Testis (tissue), 3 donors: ENCODE measurements around the gene PELI1. TPM values are rescaled to one million over a fixed set of nuclear protein-coding genes. Genes with fewer than 3 reads are reported as not detected.
"Not testable (repeated sequence)": the region's sequence is repeated elsewhere in the genome, so short reads cannot be mapped to it uniquely, and the experiment has no call there.

Experiments used
- DNase-seq: peaks from one replicate; pipeline ENCODE4 v3.0.0-alpha.2; 2019
- H3K27ac ChIP-seq, 2 donors: fragments of 200-600 bp; sonication (generic); one replicate each; pipeline ENCODE4 v1.5.1; 2019
- H3K27me3 ChIP-seq: fragments of 200-600 bp; sonication (generic); one replicate; pipeline ENCODE4 v1.5.1; 2019
- H3K36me3 ChIP-seq: fragments of 200-600 bp; sonication (generic); one replicate; pipeline ENCODE4 v1.5.1; 2017; ENCODE audit warnings: low read depth; ENCODE audit errors: missing control alignments
- H3K4me1 ChIP-seq: fragments of 200-600 bp; sonication (generic); one replicate; pipeline ENCODE4 v1.5.1; 2019
- H3K4me3 ChIP-seq, 2 donors: fragments of 200-600 bp; sonication (generic); one replicate each; pipeline ENCODE4 v1.5.1; 2017 to 2019
- H3K9me3 ChIP-seq: fragments of 200-600 bp; sonication (generic); one replicate; pipeline ENCODE4 v1.5.1; 2017
- CTCF ChIP-seq, 3 experiments: fragments of 450-650 bp in 2 of 3; fragments of 200-600 bp in 1 of 3; sonication (generic) in 1 of 3; IDR thresholded peaks; one replicate each; pipeline ENCODE4 v1.5.1; 2016 to 2019; ENCODE audit warnings: antibody characterized with exemption in 3 of 3, mild to moderate bottlenecking in 2 of 3, moderate library complexity in 1 of 3
- POLR2A ChIP-seq: fragments of 450-650 bp; IDR thresholded peaks from one replicate; pipeline ENCODE4 v1.6.1; 2017; ENCODE audit warnings: antibody characterized with exemption, mild to moderate bottlenecking, moderate library complexity
- WGBS, 2 donors: methylation state at CpG; one replicate each; pipeline ENCODE4 v1.1.5; 2018; 5-methylcytosine and 5-hydroxymethylcytosine counted together
- intact Hi-C: fragments of 100-400 bp; cut with DNase I; formaldehyde crosslinking; loops from one replicate; pipeline ENCODE4 v1.15.1; 2023; ENCODE audit warnings: low total_unique reads
- polyA plus RNA-seq: library from polyadenylated mRNA; stranded (reverse); fragments of 350-450 nt; fragmentation: Illumina TruSeq; extraction: RNeasy Lipid Tissue Mini Kit (QIAGEN cat#74804); gene quantifications from one replicate; pipeline ENCODE4 v1.2.3, GENCODE V29; 2014; ENCODE audit warnings: low read depth, low replicate concordance; ENCODE audit not compliant: insufficient read depth
- total RNA-seq, 2 donors: library from RNA; depleted of rRNA; stranded (reverse); fragments of >200 nt; gene quantifications; one replicate each; pipeline ENCODE4 v1.2.3, GENCODE V29; 2016

PELI1 gene
- total and polyA plus RNA-seq, 3 donors from 2014 or later, result 22.4 to 48.0 (median 40.9) TPM

DNA sequence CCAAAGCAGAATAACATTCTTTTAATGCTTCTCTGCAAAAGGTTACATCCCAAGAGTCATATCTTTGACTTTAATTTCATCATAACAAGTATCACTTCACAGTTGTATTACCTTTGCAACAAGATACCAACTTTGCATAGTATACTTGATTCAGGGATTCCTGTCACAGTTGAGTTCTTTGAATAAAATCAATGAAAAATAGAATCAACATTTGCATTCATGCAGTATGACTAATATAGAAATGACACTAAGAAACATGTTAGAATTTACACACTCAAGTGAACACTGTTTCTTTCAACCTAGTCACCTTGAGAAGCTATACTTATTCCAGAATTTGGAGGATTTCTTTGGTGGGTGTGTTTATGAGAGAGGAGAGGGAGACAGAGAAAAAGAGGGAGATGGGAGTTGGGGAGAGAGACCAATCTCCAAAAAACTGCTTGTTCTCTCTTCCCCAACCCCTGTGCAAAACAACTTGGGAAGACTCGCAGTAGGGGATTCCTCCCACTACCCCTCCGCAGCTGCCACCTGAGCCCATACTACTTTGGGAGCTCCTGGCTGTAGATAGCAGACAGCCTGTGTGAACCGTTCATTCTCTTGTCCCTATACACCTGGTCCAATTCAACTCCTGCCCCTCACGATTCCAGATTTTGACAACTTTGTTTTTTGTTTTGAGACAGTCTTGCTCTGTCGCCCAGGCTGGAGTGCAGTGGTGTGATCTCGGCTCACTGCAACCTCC lies 57.7 kb downstream of the PELI1 start:
- DNase-seq, result no peak
- no peaks in the 10 kb centered on the region for H3K36me3 ChIP-seq
- H3K4me3 ChIP-seq, result no peak overlapping the region
- intact Hi-C loops, result no loop called here
- no peaks in the 10 kb centered on the region for H3K9me3 ChIP-seq
- no peaks in the 10 kb centered on the region for H3K4me1 ChIP-seq
- TF ChIP-seq CTCF (IDR thresholded peaks at IDR 0.05), result no peak
- TF ChIP-seq POLR2A, result no peak
- H3K27me3 ChIP-seq, result no peaks in the 10 kb centered on the region
- WGBS, 2 donors, result 78 to 83% methylated on average over 6 of the region's 6 CpGs
- no peak overlapping the region for H3K27ac ChIP-seq

GRCh38 chr2:64085936-64086335 lies 58.3 kb downstream of the PELI1 start:
- no peak overlapping the region for H3K27ac ChIP-seq
- H3K27me3 ChIP-seq, result no peaks in the 10 kb centered on the region
- H3K36me3 ChIP-seq, result no peaks in the 10 kb centered on the region
- TF ChIP-seq POLR2A (no peak), CTCF (IDR thresholded peaks at IDR 0.05) (no peak)
- intact Hi-C loops, result no loop called here
- H3K9me3 ChIP-seq, result no peaks in the 10 kb centered on the region
- H3K4me3 ChIP-seq, result no peak overlapping the region
- DNase-seq, result no peak
- 42% methylated on average over 2 of the region's 2 CpGs for WGBS, 2 donors
- no peaks in the 10 kb centered on the region for H3K4me1 ChIP-seq

DNA sequence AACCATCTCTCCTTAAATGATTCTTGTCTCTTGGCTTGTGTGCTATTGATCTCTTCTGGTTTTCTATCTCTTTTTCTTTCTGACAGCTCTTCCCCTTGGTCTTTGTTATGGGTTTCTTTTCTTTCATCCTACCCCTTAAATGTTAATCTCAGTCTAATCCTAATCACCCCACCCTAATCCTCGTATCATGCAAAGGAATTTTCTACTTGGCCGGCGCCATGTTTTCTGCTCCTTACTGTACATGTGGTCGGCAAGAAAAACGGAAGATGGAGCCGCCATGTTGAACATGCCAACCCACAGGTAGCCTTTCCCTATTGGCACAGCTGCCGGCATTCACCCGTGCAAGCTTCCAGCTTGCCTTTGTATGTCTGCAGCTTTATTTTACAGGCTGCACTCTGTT lies 63.2 kb downstream of the PELI1 start:
- intact Hi-C loops, result no loop called here
- Histone ChIP-seq H3K27ac (no peak overlapping the region), H3K4me3 (no peak overlapping the region), H3K36me3 (no peaks in the 10 kb centered on the region), H3K27me3 (no peaks in the 10 kb centered on the region), H3K4me1 (no peaks in the 10 kb centered on the region), H3K9me3 (no peaks in the 10 kb centered on the region)
- TF ChIP-seq CTCF (IDR thresholded peaks at IDR 0.05) (no peak), POLR2A (no peak)
- WGBS, 2 donors, result 67 to 71% methylated on average over 8 of the region's 8 CpGs
- no peak for DNase-seq

DNA sequence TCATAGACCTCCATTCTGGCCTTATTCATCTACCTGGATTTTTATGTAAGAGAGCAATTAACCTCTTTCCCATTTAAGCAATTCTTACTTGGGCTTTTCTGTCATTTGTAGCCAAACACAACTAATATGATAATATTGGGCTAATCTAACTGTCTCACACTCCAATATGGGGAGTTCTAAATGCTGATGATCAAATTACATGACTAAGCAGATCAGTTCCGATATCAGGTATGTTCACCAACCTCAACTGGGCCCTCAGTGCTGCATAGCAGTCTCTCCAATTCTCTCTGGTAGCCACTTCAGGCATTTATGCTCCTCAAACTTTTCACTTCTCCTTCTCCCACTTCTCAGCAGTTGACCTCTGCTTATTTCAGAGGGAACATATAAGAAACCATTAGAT lies 64.0 kb downstream of the PELI1 start:
- DNase-seq, result no peak
- H3K4me3 ChIP-seq, result no peak overlapping the region
- intact Hi-C loops, result no loop called here
- H3K36me3 ChIP-seq, result no peaks in the 10 kb centered on the region
- no peaks in the 10 kb centered on the region for H3K4me1 ChIP-seq
- no peak overlapping the region for H3K27ac ChIP-seq
- no peaks in the 10 kb centered on the region for H3K27me3 ChIP-seq
- TF ChIP-seq CTCF (IDR thresholded peaks at IDR 0.05) (no peak), POLR2A (no peak)
- H3K9me3 ChIP-seq, result no peaks in the 10 kb centered on the region
- WGBS, 2 donors, result 92 to 97% methylated on average over 1 of the region's 1 CpG

DNA sequence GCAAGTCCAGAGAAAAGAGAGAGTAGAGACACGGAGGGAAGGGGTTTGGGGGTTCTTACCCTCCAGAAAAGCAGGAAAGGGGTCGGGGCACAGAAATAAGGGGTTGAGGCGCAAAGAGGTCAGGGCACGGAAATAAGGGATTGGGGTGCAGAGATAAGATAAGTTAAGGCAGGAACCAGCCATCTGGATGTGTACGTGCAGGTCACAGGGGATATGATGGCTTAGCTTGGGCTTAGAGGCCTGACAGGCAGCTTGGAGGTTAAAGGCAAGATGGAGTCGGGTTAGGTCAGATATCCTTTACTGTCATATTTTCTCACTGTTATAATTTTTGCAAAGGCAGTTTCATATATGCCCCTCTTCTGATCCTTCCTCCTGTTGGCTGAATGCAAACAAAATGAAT lies 64.5 kb downstream of the PELI1 start:
- intact Hi-C loops, H3K4me1 ChIP-seq, DNase-seq, H3K36me3 ChIP-seq, H3K27ac ChIP-seq, H3K4me3 ChIP-seq, H3K9me3 ChIP-seq, H3K27me3 ChIP-seq: not testable (repeated sequence)
- WGBS, 2 donors, result 92 to 97% methylated on average over 6 of the region's 6 CpGs

DNA sequence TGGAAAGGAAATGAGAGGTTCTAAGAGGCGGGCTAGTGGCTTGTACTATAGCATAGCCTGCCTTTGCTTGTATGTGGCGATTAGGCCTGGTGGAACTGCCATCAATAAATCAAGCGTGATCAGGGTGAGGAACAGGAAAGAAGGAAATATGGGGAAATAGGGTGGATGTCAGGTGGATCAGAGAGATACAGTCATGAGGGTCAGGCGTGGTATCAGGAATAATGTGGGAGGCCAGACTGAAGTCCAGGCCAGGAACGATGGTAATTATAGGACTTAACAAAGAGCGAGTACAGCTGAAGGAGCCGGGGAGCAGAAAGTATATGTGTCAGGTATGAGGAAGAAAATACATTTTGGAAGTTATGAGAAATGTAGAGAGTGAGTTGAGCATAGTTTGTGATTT lies 67.4 kb downstream of the PELI1 start:
- 86 to 89% methylated on average over 7 of the region's 7 CpGs for WGBS, 2 donors
- H3K27ac ChIP-seq, H3K9me3 ChIP-seq, H3K27me3 ChIP-seq, H3K4me1 ChIP-seq, H3K36me3 ChIP-seq, intact Hi-C loops, DNase-seq, H3K4me3 ChIP-seq: not testable (repeated sequence)

- DNase-seq, H3K4me1 ChIP-seq, H3K36me3 ChIP-seq, H3K27ac ChIP-seq, H3K4me3 ChIP-seq, H3K9me3 ChIP-seq, intact Hi-C loops, H3K27me3 ChIP-seq: not testable (repeated sequence)
- WGBS, 2 donors, result 87 to 93% methylated on average over 6 of the region's 6 CpGs
Observed at GRCh38 chr2:64074616-64075015, 69.6 kb downstream of the PELI1 start.
